ENCODE measurements around the gene CCL1. TPM values are rescaled to one million over a fixed set of nuclear protein-coding genes. Genes with fewer than 3 reads are reported as not detected.

The CCL1 gene
- total RNA-seq, 1 donor from 2014 or later = not detected

DNA sequence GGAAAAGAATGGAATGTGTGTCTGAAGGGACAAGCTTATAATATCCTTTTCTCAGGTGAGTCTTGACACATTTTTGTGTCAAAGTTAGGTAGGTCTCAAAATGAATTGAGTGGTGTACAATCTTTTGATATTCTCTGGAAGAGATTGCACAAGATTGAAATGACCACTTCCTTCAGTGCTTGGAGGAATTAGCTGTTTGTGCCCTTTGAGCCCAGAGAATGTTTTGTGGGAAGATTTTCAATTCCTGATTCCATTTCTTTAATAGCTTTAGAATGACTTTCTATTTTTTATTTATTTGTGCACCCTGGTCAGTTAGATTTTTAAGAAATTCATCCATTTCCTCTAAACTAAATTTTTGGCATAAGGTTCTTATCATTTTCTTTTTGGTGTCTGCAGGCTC is 8.4 kb downstream of the CCL1 start:
- peaks cover 7% of the 10 kb centered on the region for H3K9me3 Mint-ChIP-seq
- peaks cover 8% of the 10 kb centered on the region for H3K27me3 Mint-ChIP-seq (ENCODE audit: insufficient read depth, low read depth)
- H3K4me3 Mint-ChIP-seq = no peak overlapping the region
- H4K20me1 ChIP-seq (ENCODE audit: low read depth) = no peaks in the 10 kb centered on the region
- H2AFZ ChIP-seq (replicated peaks) = no peak overlapping the region
- H3K4me1 ChIP-seq = no peaks in the 10 kb centered on the region
- H3K9me3 ChIP-seq (ENCODE audit: low read depth) = no peaks in the 10 kb centered on the region
- no peaks in the 10 kb centered on the region for H3F3A ChIP-seq (ENCODE audit: low read depth)
- no peak overlapping the region for H3K9ac ChIP-seq
- H3K27me3 ChIP-seq = no peaks in the 10 kb centered on the region
- no peaks in the 10 kb centered on the region for H3K36me3 ChIP-seq
- H3K4me3 ChIP-seq = no peak overlapping the region
- no peak overlapping the region for H3K4me2 ChIP-seq
- H3K27ac ChIP-seq = no peak overlapping the region
- no peak for DNase-seq (ENCODE audit: low spot score)
- H3K36me3 Mint-ChIP-seq = no peaks in the 10 kb centered on the region
- no peaks in the 10 kb centered on the region for H3K4me1 Mint-ChIP-seq
- no peaks in the 10 kb centered on the region for H3K79me2 ChIP-seq (ENCODE audit: low read depth)
- H3K27ac Mint-ChIP-seq = no peak overlapping the region
- no peak for TF ChIP-seq EZH2 (IDR thresholded peaks at IDR 0.05)

GRCh38 chr17:34352191-34352590 is 10.8 kb downstream of the CCL1 start:
- no peaks in the 10 kb centered on the region for H3K4me1 ChIP-seq
- no peak overlapping the region for H3K4me3 ChIP-seq
- no peak overlapping the region for H3K4me2 ChIP-seq
- H3K9ac ChIP-seq = no peak overlapping the region
- Mint-ChIP-seq H3K4me1 (no peaks in the 10 kb centered on the region), H3K9me3 (peaks cover 7% of the 10 kb centered on the region), H3K27me3 (ENCODE audit: insufficient read depth, low read depth) (peaks cover 8% of the 10 kb centered on the region), H3K27ac (no peak overlapping the region), H3K4me3 (no peak overlapping the region), H3K36me3 (no peaks in the 10 kb centered on the region)
- no peak overlapping the region for H2AFZ ChIP-seq (replicated peaks)
- no peaks in the 10 kb centered on the region for H4K20me1 ChIP-seq (ENCODE audit: low read depth)
- no peaks in the 10 kb centered on the region for H3K9me3 ChIP-seq (ENCODE audit: low read depth)
- no peaks in the 10 kb centered on the region for H3F3A ChIP-seq (ENCODE audit: low read depth)
- H3K27me3 ChIP-seq = no peaks in the 10 kb centered on the region
- H3K36me3 ChIP-seq = no peaks in the 10 kb centered on the region
- H3K79me2 ChIP-seq (ENCODE audit: low read depth) = no peaks in the 10 kb centered on the region
- H3K27ac ChIP-seq = no peak overlapping the region
- no peak for TF ChIP-seq EZH2phosphoT487 (IDR thresholded peaks at IDR 0.05)
- TF ChIP-seq, protein P1, sequence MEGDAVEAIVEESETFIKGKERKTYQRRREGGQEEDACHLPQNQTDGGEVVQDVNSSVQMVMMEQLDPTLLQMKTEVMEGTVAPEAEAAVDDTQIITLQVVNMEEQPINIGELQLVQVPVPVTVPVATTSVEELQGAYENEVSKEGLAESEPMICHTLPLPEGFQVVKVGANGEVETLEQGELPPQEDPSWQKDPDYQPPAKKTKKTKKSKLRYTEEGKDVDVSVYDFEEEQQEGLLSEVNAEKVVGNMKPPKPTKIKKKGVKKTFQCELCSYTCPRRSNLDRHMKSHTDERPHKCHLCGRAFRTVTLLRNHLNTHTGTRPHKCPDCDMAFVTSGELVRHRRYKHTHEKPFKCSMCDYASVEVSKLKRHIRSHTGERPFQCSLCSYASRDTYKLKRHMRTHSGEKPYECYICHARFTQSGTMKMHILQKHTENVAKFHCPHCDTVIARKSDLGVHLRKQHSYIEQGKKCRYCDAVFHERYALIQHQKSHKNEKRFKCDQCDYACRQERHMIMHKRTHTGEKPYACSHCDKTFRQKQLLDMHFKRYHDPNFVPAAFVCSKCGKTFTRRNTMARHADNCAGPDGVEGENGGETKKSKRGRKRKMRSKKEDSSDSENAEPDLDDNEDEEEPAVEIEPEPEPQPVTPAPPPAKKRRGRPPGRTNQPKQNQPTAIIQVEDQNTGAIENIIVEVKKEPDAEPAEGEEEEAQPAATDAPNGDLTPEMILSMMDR (IDR thresholded peaks at IDR 0.05) = no peak
- no peak for TF ChIP-seq EZH2 (IDR thresholded peaks at IDR 0.05)
- DNase-seq (ENCODE audit: low spot score) = no peak

GRCh38 chr17:34351096-34351495 is 11.9 kb downstream of the CCL1 start:
- Histone ChIP-seq H3K79me2 (ENCODE audit: low read depth) (no peaks in the 10 kb centered on the region), H3K36me3 (no peaks in the 10 kb centered on the region), H3K9me3 (ENCODE audit: low read depth) (no peaks in the 10 kb centered on the region), H3F3A (ENCODE audit: low read depth) (no peaks in the 10 kb centered on the region), H3K4me2 (no peak overlapping the region), H3K27me3 (no peaks in the 10 kb centered on the region), H2AFZ (replicated peaks) (no peak overlapping the region), H3K4me1 (no peaks in the 10 kb centered on the region), H4K20me1 (ENCODE audit: low read depth) (no peaks in the 10 kb centered on the region), H3K9ac (no peak overlapping the region), H3K4me3 (no peak overlapping the region), H3K27ac (no peak overlapping the region)
- TF ChIP-seq EZH2phosphoT487 (IDR thresholded peaks at IDR 0.05) (no peak), EZH2 (IDR thresholded peaks at IDR 0.05) (no peak)
- TF ChIP-seq, protein P1 (IDR thresholded peaks at IDR 0.05) = no peak
- DNase-seq (ENCODE audit: low spot score) = no peak
- H3K36me3 Mint-ChIP-seq = no peaks in the 10 kb centered on the region
- peaks cover 8% of the 10 kb centered on the region for H3K27me3 Mint-ChIP-seq (ENCODE audit: insufficient read depth, low read depth)
- H3K27ac Mint-ChIP-seq = no peak overlapping the region
- peaks cover 7% of the 10 kb centered on the region for H3K9me3 Mint-ChIP-seq
- H3K4me1 Mint-ChIP-seq = no peaks in the 10 kb centered on the region
- no peak overlapping the region for H3K4me3 Mint-ChIP-seq

DNA sequence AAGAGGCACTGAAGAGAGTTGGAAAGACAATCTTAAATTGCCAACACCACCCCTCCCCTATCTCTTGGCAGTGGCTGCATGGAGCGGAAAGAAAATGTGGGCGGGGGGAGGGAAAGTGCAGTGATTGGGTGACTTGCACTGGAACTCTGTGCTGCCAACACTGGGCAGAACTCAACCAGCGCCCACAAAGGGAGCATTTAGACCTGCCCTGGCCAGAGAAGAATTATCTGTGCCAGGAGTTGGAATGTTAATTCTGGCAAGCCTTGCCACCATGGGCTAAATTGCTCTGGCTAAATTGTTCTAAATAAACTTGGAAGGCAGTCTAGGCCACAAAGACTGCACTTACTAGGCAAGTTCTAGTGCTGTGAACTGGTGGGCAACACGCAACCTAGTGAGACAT is 13.3 kb downstream of the CCL1 start:
- Mint-ChIP-seq H3K27ac (no peak overlapping the region), H3K4me1 (no peaks in the 10 kb centered on the region), H3K36me3 (no peaks in the 10 kb centered on the region), H3K9me3 (peaks cover 7% of the 10 kb centered on the region), H3K4me3 (no peak overlapping the region), H3K27me3 (ENCODE audit: insufficient read depth, low read depth) (peaks cover 8% of the 10 kb centered on the region)
- DNase-seq (ENCODE audit: low spot score) = no peak
- TF ChIP-seq EZH2phosphoT487 (IDR thresholded peaks at IDR 0.05) (no peak), EZH2 (IDR thresholded peaks at IDR 0.05) (no peak)
- TF ChIP-seq, protein P1 (IDR thresholded peaks at IDR 0.05) = no peak
- Histone ChIP-seq H3K9ac (no peak overlapping the region), H3K27ac (no peak overlapping the region), H3K4me3 (no peak overlapping the region), H3K4me2 (no peak overlapping the region), H3K36me3 (no peaks in the 10 kb centered on the region), H3K79me2 (ENCODE audit: low read depth) (no peaks in the 10 kb centered on the region), H3F3A (ENCODE audit: low read depth) (no peaks in the 10 kb centered on the region), H3K4me1 (no peaks in the 10 kb centered on the region), H2AFZ (replicated peaks) (no peak overlapping the region), H3K27me3 (no peaks in the 10 kb centered on the region), H4K20me1 (ENCODE audit: low read depth) (no peaks in the 10 kb centered on the region), H3K9me3 (ENCODE audit: low read depth) (no peaks in the 10 kb centered on the region)
